ENCODE results near the gene C1orf159. TPM values are rescaled to one million over a fixed set of nuclear protein-coding genes. Genes with fewer than 3 reads are reported as not detected.

C1orf159 gene
- total RNA-seq, 1 experiment from 2014 or later: 15.7 TPM

GRCh38 chr1:1088801-1089680, 26.8 kb downstream of the C1orf159 start:
- Mint-ChIP-seq H3K9me3 (ENCODE audit: unreplicated experiment) (no peaks in the 10 kb centered on the region), H3K4me1 (ENCODE audit: insufficient read depth, unreplicated experiment) (no peaks in the 10 kb centered on the region), H3K27ac (ENCODE audit: low read depth, unreplicated experiment) (no peak overlapping the region), H3K4me3 (ENCODE audit: unreplicated experiment) (no peak overlapping the region), H3K36me3 (ENCODE audit: insufficient read depth, unreplicated experiment) (peaks cover 12% of the 10 kb centered on the region), H3K27me3 (ENCODE audit: insufficient read depth, unreplicated experiment) (no peaks in the 10 kb centered on the region)
- no peak for DNase-seq (ENCODE audit: unreplicated experiment)
- POLR2A ChIA-PET: no interaction called here
- TF ChIP-seq, protein P1, sequence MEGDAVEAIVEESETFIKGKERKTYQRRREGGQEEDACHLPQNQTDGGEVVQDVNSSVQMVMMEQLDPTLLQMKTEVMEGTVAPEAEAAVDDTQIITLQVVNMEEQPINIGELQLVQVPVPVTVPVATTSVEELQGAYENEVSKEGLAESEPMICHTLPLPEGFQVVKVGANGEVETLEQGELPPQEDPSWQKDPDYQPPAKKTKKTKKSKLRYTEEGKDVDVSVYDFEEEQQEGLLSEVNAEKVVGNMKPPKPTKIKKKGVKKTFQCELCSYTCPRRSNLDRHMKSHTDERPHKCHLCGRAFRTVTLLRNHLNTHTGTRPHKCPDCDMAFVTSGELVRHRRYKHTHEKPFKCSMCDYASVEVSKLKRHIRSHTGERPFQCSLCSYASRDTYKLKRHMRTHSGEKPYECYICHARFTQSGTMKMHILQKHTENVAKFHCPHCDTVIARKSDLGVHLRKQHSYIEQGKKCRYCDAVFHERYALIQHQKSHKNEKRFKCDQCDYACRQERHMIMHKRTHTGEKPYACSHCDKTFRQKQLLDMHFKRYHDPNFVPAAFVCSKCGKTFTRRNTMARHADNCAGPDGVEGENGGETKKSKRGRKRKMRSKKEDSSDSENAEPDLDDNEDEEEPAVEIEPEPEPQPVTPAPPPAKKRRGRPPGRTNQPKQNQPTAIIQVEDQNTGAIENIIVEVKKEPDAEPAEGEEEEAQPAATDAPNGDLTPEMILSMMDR (IDR thresholded peaks at IDR 0.05; ENCODE audit: unreplicated experiment): no peak
- BruUV-seq (replicated peaks): no TSS peak
- intact Hi-C loops (cut with micrococcal nuclease): no loop called here
- CTCF ChIA-PET: no interaction called here

GRCh38 chr1:1088029-1088800, 27.7 kb downstream of the C1orf159 start:
- no peak for DNase-seq (ENCODE audit: unreplicated experiment)
- BruUV-seq (replicated peaks): no TSS peak
- Mint-ChIP-seq H3K36me3 (ENCODE audit: insufficient read depth, unreplicated experiment) (peaks cover 17% of the 10 kb centered on the region), H3K9me3 (ENCODE audit: unreplicated experiment) (no peaks in the 10 kb centered on the region), H3K27ac (ENCODE audit: low read depth, unreplicated experiment) (no peak overlapping the region), H3K4me3 (ENCODE audit: unreplicated experiment) (no peak overlapping the region), H3K27me3 (ENCODE audit: insufficient read depth, unreplicated experiment) (no peaks in the 10 kb centered on the region), H3K4me1 (ENCODE audit: insufficient read depth, unreplicated experiment) (no peaks in the 10 kb centered on the region)
- intact Hi-C loops (cut with micrococcal nuclease): no loop called here
- ChIA-PET CTCF (no interaction called here), POLR2A (no interaction called here)
- TF ChIP-seq, protein P1 (IDR thresholded peaks at IDR 0.05; ENCODE audit: unreplicated experiment): no peak

GRCh38 chr1:1087351-1088028, 28.4 kb downstream of the C1orf159 start:
- Mint-ChIP-seq H3K27ac (ENCODE audit: low read depth, unreplicated experiment) (no peak overlapping the region), H3K27me3 (ENCODE audit: insufficient read depth, unreplicated experiment) (no peaks in the 10 kb centered on the region), H3K4me1 (ENCODE audit: insufficient read depth, unreplicated experiment) (no peaks in the 10 kb centered on the region), H3K4me3 (ENCODE audit: unreplicated experiment) (no peak overlapping the region), H3K9me3 (ENCODE audit: unreplicated experiment) (no peaks in the 10 kb centered on the region), H3K36me3 (ENCODE audit: insufficient read depth, unreplicated experiment) (peaks cover 22% of the 10 kb centered on the region)
- TF ChIP-seq, protein P1 (IDR thresholded peaks at IDR 0.05; ENCODE audit: unreplicated experiment): no peak
- CTCF ChIA-PET: no interaction called here
- POLR2A ChIA-PET: no interaction called here
- DNase-seq (ENCODE audit: unreplicated experiment): no peak
- BruUV-seq (replicated peaks): no TSS peak
- intact Hi-C loops (cut with micrococcal nuclease): no loop called here

DNA sequence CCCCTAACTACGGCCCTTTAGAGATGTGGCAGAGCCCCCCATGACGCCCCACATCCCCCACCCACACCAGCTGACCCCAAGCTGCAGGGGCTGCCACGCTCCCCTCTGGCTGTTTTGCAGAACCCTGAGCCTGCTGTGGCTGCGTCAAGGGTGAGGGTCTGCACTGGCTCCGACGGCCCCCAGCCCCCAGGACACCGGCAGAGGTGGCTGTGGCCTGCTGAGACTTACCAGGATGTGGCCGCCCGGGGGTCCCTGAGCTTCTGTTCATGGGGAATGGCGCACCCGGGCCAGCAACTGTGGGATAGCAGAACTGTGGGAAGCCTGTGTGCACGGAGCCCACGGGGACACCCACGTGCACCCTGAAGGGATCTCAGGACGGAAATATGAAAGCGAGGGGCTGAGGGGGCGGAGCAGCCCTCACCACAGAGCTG, 29.0 kb downstream of the C1orf159 start:
- no TSS peak for BruUV-seq (replicated peaks)
- Mint-ChIP-seq H3K4me1 (ENCODE audit: insufficient read depth, unreplicated experiment) (no peaks in the 10 kb centered on the region), H3K27ac (ENCODE audit: low read depth, unreplicated experiment) (no peak overlapping the region), H3K4me3 (ENCODE audit: unreplicated experiment) (no peak overlapping the region), H3K36me3 (ENCODE audit: insufficient read depth, unreplicated experiment) (peaks cover 22% of the 10 kb centered on the region), H3K9me3 (ENCODE audit: unreplicated experiment) (no peaks in the 10 kb centered on the region), H3K27me3 (ENCODE audit: insufficient read depth, unreplicated experiment) (no peaks in the 10 kb centered on the region)
- TF ChIP-seq, protein P1 (IDR thresholded peaks at IDR 0.05; ENCODE audit: unreplicated experiment): no peak
- ChIA-PET POLR2A (no interaction called here), CTCF (no interaction called here)
- intact Hi-C loops (cut with micrococcal nuclease): no loop called here
- DNase-seq (ENCODE audit: unreplicated experiment): no peak
